OCI-LY1 (cell line): ENCODE results near the gene ADAMTS12.

ENCODE experiments used
- H2AFZ ChIP-seq: fragments of 200-600 bp; sonication (generic), shearing (Covaris generic); 2 replicates; pipeline ENCODE4 v1.6.0; 2014; ENCODE audit warnings: antibody characterized with exemption, mild to moderate bottlenecking, low read length
- H3F3A ChIP-seq: fragments of 200-600 bp; sonication (generic), shearing (Covaris generic); 2 replicates; pipeline ENCODE4 v1.6.0; 2014; ENCODE audit warnings: mild to moderate bottlenecking, antibody characterized with exemption, low read length, moderate library complexity; ENCODE audit not compliant: insufficient read depth
- H3K27ac ChIP-seq: fragments of 200-600 bp; sonication (generic); 2 replicates; pipeline ENCODE4 v1.5.1; 2014; ENCODE audit warnings: low read length, mixed run types, mild to moderate bottlenecking, low read depth; ENCODE audit not compliant: poor library complexity, severe bottlenecking
- H3K27me3 ChIP-seq: fragments of 200-600 bp; sonication (generic); 2 replicates; pipeline ENCODE4 v1.6.0; 2014; ENCODE audit warnings: antibody characterized with exemption, mild to moderate bottlenecking, low read length, moderate library complexity; ENCODE audit not compliant: insufficient read depth
- H3K36me3 ChIP-seq: fragments of 200-600 bp; sonication (generic); 2 replicates; pipeline ENCODE4 v1.6.1; 2014; ENCODE audit warnings: mild to moderate bottlenecking, antibody characterized with exemption, low read length, moderate library complexity, mixed read lengths; ENCODE audit not compliant: insufficient read depth
- H3K4me1 ChIP-seq: fragments of 200-600 bp; sonication (generic); 2 replicates; pipeline ENCODE4 v1.5.1; 2014; ENCODE audit warnings: mild to moderate bottlenecking, low read length, moderate library complexity; ENCODE audit not compliant: insufficient read depth, severe bottlenecking
- H3K4me2 ChIP-seq: fragments of 200-600 bp; sonication (generic), shearing (Covaris generic); 2 replicates; pipeline ENCODE4 v1.6.1; 2014; ENCODE audit warnings: low read length
- H3K4me3 ChIP-seq: fragments of 200-600 bp; sonication (generic); 2 replicates; pipeline ENCODE4 v1.5.1; 2014; ENCODE audit warnings: low read length, low read depth, mild to moderate bottlenecking, mixed read lengths; ENCODE audit not compliant: poor library complexity, severe bottlenecking
- H3K79me2 ChIP-seq: fragments of 200-600 bp; shearing (Covaris generic); 2 replicates; pipeline ENCODE4 v1.6.1; 2016; ENCODE audit warnings: mixed run types, low read length, mixed read lengths; ENCODE audit not compliant: insufficient read depth
- H3K9ac ChIP-seq: fragments of 200-600 bp; sonication (generic), shearing (Covaris generic); 2 replicates; pipeline ENCODE4 v1.6.1; 2014; ENCODE audit warnings: mild to moderate bottlenecking, low read length, mixed read lengths
- H3K9me2 ChIP-seq: fragments of 200-600 bp; sonication (generic), shearing (Covaris generic); 2 replicates; pipeline ENCODE4 v1.6.1; 2014; ENCODE audit warnings: low read depth, mild to moderate bottlenecking, low read length, mixed read lengths
- H3K9me3 ChIP-seq: fragments of 200-600 bp; shearing (Covaris generic); 2 replicates; pipeline ENCODE4 v1.6.1; 2014; ENCODE audit warnings: low read length, mixed read lengths
- H4K20me1 ChIP-seq: fragments of 200-600 bp; sonication (generic), shearing (Covaris generic); 2 replicates; pipeline ENCODE4 v1.6.0; 2016; ENCODE audit warnings: mild to moderate bottlenecking, low read length; ENCODE audit not compliant: insufficient read depth
- CTCF ChIP-seq: fragments of 200-600 bp; sonication (generic), shearing (Covaris generic); IDR thresholded peaks from 2 replicates; pipeline ENCODE4 v1.5.1; 2017; ENCODE audit warnings: mild to moderate bottlenecking, antibody characterized with exemption, low read length, moderate library complexity, mixed read lengths
- EZH2 ChIP-seq: fragments of 200-600 bp; sonication (generic), shearing (Covaris generic); IDR thresholded peaks from 2 replicates; pipeline ENCODE4 v1.8.0; 2017; ENCODE audit warnings: borderline replicate concordance, mixed run types, mild to moderate bottlenecking, antibody characterized with exemption, low read length, moderate library complexity, mixed read lengths

The ADAMTS12 gene

GRCh38 chr5:33701251-33701650, 190.5 kb downstream of the ADAMTS12 start:
- H3K27me3 ChIP-seq: no peaks in the 10 kb centered on the region
- H3K79me2 ChIP-seq: no peaks in the 10 kb centered on the region
- no peak overlapping the region for H3K4me3 ChIP-seq
- no peak for TF ChIP-seq EZH2
- no peak for TF ChIP-seq CTCF
- H3K9me3 ChIP-seq: no peaks in the 10 kb centered on the region
- no peaks in the 10 kb centered on the region for H3K36me3 ChIP-seq
- H4K20me1 ChIP-seq: no peaks in the 10 kb centered on the region
- no peaks in the 10 kb centered on the region for H3K4me1 ChIP-seq
- H2AFZ ChIP-seq: no peak overlapping the region
- no peaks in the 10 kb centered on the region for H3K9me2 ChIP-seq
- H3K27ac ChIP-seq: no peak overlapping the region
- no peaks in the 10 kb centered on the region for H3F3A ChIP-seq
- no peak overlapping the region for H3K9ac ChIP-seq
- H3K4me2 ChIP-seq: no peak overlapping the region

GRCh38 chr5:33696411-33696810, 195.4 kb downstream of the ADAMTS12 start:
- Histone ChIP-seq H3K36me3 (no peaks in the 10 kb centered on the region), H3K4me3 (no peak overlapping the region), H3K9me3 (no peaks in the 10 kb centered on the region), H3K4me1 (no peaks in the 10 kb centered on the region), H4K20me1 (no peaks in the 10 kb centered on the region), H3K9me2 (no peaks in the 10 kb centered on the region), H3K4me2 (no peak overlapping the region), H2AFZ (no peak overlapping the region), H3F3A (no peaks in the 10 kb centered on the region), H3K27ac (no peak overlapping the region), H3K79me2 (no peaks in the 10 kb centered on the region), H3K27me3 (no peaks in the 10 kb centered on the region), H3K9ac (no peak overlapping the region)
- TF ChIP-seq EZH2: no peak
- no peak for TF ChIP-seq CTCF

- Histone ChIP-seq H4K20me1 (no peaks in the 10 kb centered on the region), H3K27me3 (no peaks in the 10 kb centered on the region), H3K79me2 (no peaks in the 10 kb centered on the region)
Observed at GRCh38 chr5:33692980-33693379, 198.8 kb downstream of the ADAMTS12 start.

More at GRCh38 chr5:33692980-33693379, 198.8 kb downstream of the ADAMTS12 start:
- Histone ChIP-seq H3K9ac (no peak overlapping the region), H3K9me2 (no peaks in the 10 kb centered on the region), H2AFZ (no peak overlapping the region), H3K27ac (no peak overlapping the region), H3K4me2 (no peak overlapping the region), H3K36me3 (no peaks in the 10 kb centered on the region), H3K4me1 (no peaks in the 10 kb centered on the region), H3K4me3 (no peak overlapping the region), H3K9me3 (no peaks in the 10 kb centered on the region), H3F3A (no peaks in the 10 kb centered on the region)
- no peak for TF ChIP-seq EZH2
- no peak for TF ChIP-seq CTCF
